ENCODE results near the gene CCDC33.

The CCDC33 gene

DNA sequence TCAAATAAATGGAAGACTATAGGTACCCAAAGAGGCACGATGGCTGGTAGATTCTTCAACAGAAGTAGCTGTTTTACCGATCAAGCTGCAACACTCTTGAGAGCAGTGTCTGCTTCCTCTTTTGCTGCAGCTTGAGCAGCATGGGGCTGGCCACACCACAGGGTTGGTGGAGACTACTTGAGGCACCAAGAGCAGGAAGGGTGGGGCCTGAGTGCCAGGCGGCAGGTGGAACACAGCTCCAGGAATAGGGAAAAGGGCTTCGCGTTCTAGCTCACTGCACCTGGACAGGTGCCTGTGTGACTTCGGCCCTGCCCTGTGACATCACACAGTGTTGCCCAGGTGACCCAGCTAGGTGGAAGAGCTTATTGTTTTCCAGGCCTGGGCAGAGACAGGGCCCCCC lies at the start of gene CCDC33:
CCDC33 (plus strand) TSS at position 365 of the 400 bp plus-strand sequence. CDS start 394 bp downstream, outside the sequence.
- DNase-seq (ENCODE audit: extremely low read depth in 1 of 2, low read depth in 1 of 2), result no peak

- no peak for DNase-seq (ENCODE audit: extremely low read depth in 1 of 2, low read depth in 1 of 2)
Observed at GRCh38 chr15:74188216-74188615, 47.9 kb upstream of the CCDC33 start.

- DNase-seq (ENCODE audit: extremely low read depth in 1 of 2, low read depth in 1 of 2), result no peak
Observed at GRCh38 chr15:74191798-74192197, 44.3 kb upstream of the CCDC33 start.

DNA sequence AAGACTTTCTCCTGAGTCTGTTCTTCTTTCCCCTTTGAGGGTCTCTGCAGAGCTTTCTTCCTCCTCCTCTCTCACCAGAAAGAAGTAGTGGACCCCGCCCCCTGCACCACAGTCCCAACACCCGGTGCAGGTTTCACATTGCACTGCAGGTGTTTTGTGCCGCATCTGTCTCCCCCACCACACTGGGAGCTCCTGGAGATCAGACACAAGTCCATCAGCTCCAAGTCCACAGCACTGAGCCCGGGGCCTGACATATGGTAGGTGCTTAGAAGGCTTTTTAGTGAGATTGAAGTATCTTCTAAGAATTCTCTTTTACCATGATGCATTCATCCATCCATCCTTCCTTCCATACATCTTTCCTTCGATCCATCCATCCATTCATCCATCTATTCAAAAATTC lies 43.4 kb upstream of the CCDC33 start:
- DNase-seq (ENCODE audit: extremely low read depth in 1 of 2, low read depth in 1 of 2), result no peak

DNA sequence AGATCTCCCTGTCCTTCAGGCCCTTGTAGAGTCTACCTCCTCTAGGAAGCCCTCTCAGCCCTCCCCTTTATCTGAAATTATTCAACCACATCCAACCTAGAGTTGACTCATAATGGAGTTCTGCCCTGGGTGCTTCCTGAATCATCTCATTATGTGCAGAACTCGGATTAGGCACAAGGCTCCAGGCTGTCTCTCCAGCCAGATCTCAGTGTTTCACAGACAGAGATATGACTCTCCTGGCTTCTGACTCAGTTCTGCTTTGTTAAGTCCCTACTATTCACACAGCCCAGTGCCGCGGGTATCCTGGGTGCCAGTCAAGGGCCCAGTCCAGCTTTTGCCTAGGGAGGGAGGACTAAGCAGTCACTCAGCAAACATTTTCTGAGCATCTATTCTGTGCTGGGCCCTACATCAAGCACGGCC lies 42.8 kb upstream of the CCDC33 start:
- DNase-seq (ENCODE audit: extremely low read depth in 1 of 2, low read depth in 1 of 2), result no peak

- no peak for DNase-seq (ENCODE audit: extremely low read depth in 1 of 2, low read depth in 1 of 2)
Observed at GRCh38 chr15:74193905-74194304, 42.2 kb upstream of the CCDC33 start.

GRCh38 chr15:74194572-74195559 lies 41.3 kb upstream of the CCDC33 start:
- no peak for DNase-seq (ENCODE audit: extremely low read depth in 1 of 2, low read depth in 1 of 2)

DNA sequence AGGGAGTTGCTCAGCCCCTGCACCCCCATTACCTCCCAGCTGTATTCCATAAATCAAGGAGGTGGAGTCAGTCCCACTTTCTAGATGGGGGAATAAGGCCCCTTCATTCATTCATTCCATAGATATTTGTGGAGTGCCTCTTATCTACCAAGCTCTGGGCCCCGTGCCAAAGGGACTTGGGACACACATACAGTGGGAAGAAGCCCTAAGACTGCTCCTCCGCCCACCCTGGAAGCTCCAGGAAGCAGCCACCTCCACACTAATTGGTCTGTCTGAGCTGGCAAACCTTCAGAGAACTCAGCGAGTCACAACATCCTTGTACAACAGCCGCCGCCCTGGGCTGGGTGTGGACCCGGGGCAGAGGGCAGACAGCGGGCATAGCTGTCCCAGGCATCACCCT lies 40.0 kb upstream of the CCDC33 start:
- DNase-seq (ENCODE audit: extremely low read depth in 1 of 2, low read depth in 1 of 2), result no peak

DNA sequence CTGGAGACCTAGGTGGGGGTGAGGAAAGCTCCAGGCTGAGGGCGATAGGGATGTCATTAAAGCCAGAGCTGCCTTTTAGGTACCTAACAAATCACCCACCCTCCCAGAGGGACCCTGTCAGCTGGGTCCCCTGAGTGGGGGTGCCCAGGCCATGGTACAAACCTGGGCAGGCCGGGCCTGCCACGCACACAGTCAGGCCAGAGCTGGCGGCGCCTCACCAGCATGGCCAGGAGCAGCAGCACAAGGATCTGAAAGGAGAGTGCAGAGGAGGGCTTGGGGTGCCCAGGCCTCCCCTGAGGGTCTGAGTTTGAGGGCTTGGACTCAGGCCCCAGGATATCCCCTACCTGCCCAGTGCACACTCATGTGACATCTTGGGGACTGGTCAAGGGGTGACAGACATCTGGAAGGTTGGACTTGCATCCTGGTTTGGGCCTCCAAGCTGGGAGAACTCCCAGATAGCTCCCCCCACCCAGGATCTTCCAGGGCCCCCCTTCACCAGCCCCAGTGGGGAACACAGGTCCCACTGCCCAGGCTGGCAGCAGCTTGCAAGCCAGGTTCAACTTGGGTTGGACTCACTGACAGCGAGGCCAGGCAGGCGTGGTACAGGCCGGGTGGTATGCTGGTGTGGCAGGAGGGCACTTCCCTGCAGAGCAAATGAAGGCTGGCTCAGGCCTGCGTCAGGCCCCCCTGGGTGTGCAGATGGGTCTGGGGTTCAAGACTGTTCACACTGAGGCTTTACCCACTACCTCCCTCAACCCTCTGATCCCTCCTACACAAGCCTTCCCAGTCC lies 38.8 kb upstream of the CCDC33 start:
- no peak for DNase-seq (ENCODE audit: extremely low read depth in 1 of 2, low read depth in 1 of 2)

DNA sequence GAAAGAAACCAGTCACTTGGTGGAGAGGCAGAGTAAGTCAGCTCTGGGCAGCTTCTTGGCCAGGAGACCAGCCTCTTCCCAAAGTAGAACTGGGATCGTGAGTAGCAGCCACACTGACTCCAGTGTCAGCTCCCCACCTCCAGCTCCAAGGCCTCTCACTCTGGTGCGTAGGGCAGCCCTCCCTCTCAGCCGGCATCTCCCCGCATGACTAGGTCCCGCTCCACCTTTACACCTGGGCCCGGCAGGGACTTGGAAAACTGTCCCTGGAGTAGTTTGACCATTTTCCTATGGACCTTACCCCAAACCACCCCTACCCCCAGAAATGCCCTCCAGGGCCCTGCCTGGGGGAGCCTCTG lies 36.9 kb upstream of the CCDC33 start:
- DNase-seq (ENCODE audit: extremely low read depth in 1 of 2, low read depth in 1 of 2), result no peak

DNA sequence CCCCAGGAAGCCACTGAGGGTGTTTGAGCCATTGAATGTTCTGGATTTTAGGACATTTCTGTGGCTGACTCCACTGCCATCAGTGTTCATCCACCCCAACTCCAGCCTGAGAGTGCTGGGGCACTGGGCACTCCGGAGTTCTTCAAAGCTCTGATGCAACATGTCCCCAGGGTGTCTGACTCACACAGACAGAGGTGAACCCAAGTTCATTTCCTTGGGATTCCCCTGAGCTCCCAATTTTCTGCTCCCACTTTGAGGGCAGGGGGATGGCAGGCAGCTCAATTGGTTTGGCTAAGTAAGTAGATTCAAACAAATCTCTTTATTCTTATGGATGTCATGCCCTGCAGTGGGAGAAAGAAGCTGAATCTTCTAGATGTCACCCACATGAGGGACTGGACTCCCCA lies 35.7 kb upstream of the CCDC33 start:
- no peak for DNase-seq (ENCODE audit: extremely low read depth in 1 of 2, low read depth in 1 of 2)

GRCh38 chr15:74200871-74201419 lies 35.2 kb upstream of the CCDC33 start:
- no peak for DNase-seq (ENCODE audit: extremely low read depth in 1 of 2, low read depth in 1 of 2)

DNA sequence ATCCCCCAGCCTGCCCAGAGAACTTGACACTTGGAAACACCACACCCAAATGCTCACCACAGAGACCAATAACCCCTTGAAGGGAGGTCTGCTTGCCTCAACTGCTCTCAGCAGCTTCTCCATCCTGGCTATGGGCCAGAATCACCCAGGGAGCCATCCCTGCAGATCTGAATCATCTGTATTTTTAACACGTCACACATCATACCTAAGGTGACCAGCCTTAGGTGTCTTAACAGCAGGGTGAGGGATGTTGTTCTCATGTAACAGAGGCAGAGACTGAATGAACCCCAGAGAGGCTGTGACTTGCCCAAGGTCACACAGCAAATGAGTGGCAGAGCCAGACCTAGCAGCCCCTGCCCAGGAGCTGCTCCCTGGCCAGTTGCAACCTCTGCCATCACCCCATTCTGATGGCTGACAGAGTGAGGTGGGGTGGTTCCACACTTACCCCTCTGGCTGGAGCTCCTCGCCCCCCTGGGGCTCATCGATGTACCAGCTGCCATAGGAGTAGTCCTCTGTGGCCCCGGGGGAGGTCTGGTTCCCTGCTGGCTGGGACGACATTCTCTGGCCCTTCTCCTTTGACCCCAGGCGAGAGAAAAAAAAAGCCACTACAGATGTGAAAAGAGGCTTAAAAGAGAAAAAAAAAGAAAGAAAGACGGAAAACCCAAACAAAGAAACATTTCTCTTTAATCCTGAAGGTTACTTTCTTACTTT lies 34.3 kb upstream of the CCDC33 start:
- DNase-seq (ENCODE audit: extremely low read depth in 1 of 2, low read depth in 1 of 2), result no peak

- DNase-seq (ENCODE audit: extremely low read depth in 1 of 2, low read depth in 1 of 2), result no peak
Observed at GRCh38 chr15:74202452-74203401, 33.4 kb upstream of the CCDC33 start, which contains the start of gene STRA6. TSS of gene STRA6 (minus strand) at chr15:74202787. CDS start at chr15:74202267, 520 bp downstream.

- no peak for DNase-seq (ENCODE audit: extremely low read depth in 1 of 2, low read depth in 1 of 2)
Observed at GRCh38 chr15:74203914-74204431, 32.2 kb upstream of the CCDC33 start.

DNA sequence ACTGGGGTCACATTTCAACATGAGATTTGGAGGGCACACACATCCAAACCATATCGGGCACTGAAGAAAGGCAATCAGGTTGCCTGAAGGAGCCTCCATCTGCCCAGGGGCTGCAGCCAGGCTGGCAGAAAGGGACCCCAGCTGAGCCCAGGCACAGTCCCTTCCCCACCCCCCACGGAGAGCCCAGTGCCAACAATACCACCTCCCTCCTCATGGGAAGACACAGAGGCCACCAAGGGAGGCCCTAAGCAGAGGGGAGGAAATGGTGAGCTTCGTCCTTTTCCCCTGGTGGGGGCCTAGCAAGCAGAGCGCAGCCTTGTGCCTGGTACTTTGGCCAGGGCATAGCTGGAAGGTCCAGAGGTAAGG lies 30.6 kb upstream of the CCDC33 start:
- DNase-seq (ENCODE audit: extremely low read depth in 1 of 2, low read depth in 1 of 2), result no peak

- no peak for DNase-seq (ENCODE audit: extremely low read depth in 1 of 2, low read depth in 1 of 2)
Observed at GRCh38 chr15:74206801-74207281, 29.3 kb upstream of the CCDC33 start.

- no peak for DNase-seq (ENCODE audit: extremely low read depth in 1 of 2, low read depth in 1 of 2)
Observed at GRCh38 chr15:74207652-74208440, 28.3 kb upstream of the CCDC33 start.

GRCh38 chr15:74208496-74208895 lies 27.6 kb upstream of the CCDC33 start:
- DNase-seq (ENCODE audit: extremely low read depth in 1 of 2, low read depth in 1 of 2), result no peak
